Measurements from ENCODE around the gene TSPAN13. TPM values are rescaled to one million over a fixed set of nuclear protein-coding genes. Genes with fewer than 3 reads are reported as not detected.

Gene TSPAN13
- 2.4 and 5.4 TPM in 2 replicates for total RNA-seq

DNA sequence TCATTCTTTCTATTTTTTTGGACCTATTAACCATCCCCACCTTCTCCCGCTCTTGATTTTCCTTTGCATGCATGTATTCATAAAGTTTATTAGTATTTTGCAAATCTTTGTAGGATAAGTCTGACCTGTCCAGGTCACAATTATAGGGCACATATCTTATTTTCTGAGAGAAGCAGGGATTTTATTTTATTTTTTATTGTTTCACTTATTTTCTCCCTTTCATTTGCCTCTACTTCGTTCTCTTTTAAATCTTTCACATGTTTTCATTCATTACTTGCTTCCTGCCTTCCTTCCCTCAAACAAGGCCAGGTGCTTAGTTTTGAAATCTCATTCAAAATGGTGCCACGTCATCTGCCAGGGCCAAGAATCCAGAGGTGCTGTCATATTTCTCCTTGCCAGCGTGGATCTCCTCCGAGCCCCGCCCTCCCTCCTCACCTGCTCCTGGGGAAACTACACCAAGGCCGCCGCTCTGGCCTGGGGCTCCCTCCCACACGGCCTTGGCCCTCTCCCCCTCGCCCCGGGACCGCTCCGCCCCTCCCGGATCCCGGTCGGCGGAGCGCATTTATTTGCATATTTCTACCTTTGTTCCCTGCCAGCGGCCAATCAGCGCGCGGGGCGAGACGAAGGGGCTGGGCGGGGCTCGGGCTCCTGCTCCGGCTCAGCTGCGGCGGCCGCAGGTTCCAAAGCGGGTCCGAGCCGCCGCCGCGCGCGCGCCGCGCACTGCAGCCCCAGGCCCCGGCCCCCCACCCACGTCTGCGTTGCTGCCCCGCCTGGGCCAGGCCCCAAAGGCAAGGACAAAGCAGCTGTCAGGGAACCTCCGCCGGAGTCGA is at the start of gene TSPAN13:
TSPAN13 (plus strand) TSS at position 654 of the 830 bp plus-strand sequence. CDS start 213 bp downstream, outside the sequence.

DNA sequence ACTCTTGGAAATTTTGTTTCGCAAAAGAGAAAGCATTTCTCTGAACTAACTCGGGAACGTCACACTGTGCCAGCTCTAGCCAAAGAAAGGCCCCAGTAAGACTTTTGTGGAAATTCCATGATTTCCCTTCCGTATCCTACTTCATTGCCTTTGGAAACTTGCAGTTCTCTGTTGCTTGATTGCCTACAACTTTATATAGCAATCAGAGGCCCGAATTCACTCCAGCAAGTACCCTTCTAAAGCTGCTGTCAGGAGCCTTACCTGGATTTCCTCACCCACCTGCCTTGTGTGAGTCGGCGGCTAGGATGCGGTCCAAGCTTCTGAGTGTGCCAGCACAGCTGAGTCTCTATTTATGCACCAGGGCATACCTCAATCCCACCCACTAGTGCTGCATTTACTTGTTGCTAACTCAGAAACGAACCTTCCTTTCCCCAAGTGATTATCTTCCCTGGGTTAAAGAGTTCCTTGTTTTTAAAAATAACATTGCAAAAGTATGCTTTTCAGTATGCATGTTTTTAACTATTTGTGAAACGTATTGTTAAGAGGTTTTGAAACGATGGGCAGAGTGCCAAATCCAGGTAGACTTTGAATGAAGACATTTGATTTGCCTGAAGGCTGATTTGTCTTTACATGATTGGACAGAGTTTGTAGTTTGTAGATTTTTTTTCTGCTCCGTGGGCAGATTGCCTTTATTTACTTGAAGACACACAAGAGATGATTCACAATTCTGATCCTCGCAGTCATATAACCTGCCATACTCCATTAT is 51.3 kb downstream of the TSPAN13 start, which contains the start of gene AGR2:
AGR2 (minus strand) TSS at position 326 of the 766 bp plus-strand sequence. CDS start 3,203 bp downstream, outside the sequence.

Other genes with a start within 250 kb of the TSPAN13 start
- not detected in 2 replicates for gene LRRC72, start 226.9 kb upstream of the TSPAN13 start, total RNA-seq
- 17.0 and 17.5 TPM in 2 replicates for gene ANKMY2, start 108.0 kb upstream of the TSPAN13 start, total RNA-seq
- gene BZW2, start 107.6 kb upstream of the TSPAN13 start, total RNA-seq, result 41.2 and 49.2 TPM in 2 replicates
- gene AGR2, start 51.2 kb downstream of the TSPAN13 start, total RNA-seq, result not detected in 2 replicates
- not detected in 2 replicates for gene AGR3, start 128.2 kb downstream of the TSPAN13 start, total RNA-seq

Measured in smooth muscle cell of bladder (primary cell).